SU-DHL-6 (cell line): Measurements from ENCODE around the gene RFESD.

Experiments
- EZH2phosphoT487 ChIP-seq: fragments of 200-600 bp; sonication (generic), shearing (Covaris generic); conservative IDR thresholded peaks from 2 replicates; pipeline ENCODE4 v1.6.1; 2018; ENCODE audit warnings: mild to moderate bottlenecking, antibody characterized with exemption, low read length, moderate library complexity, mixed read lengths
- TF ChIP-seq, protein P1 (sequence below): fragments of 200-600 bp; sonication (generic); IDR thresholded peaks from one replicate; pipeline ENCODE4 v1.5.1; 2017; ENCODE audit warnings: antibody characterized with exemption, mild to moderate bottlenecking, low read length, moderate library complexity; ENCODE audit not compliant: insufficient read depth, poor library complexity, severe bottlenecking

DNA sequence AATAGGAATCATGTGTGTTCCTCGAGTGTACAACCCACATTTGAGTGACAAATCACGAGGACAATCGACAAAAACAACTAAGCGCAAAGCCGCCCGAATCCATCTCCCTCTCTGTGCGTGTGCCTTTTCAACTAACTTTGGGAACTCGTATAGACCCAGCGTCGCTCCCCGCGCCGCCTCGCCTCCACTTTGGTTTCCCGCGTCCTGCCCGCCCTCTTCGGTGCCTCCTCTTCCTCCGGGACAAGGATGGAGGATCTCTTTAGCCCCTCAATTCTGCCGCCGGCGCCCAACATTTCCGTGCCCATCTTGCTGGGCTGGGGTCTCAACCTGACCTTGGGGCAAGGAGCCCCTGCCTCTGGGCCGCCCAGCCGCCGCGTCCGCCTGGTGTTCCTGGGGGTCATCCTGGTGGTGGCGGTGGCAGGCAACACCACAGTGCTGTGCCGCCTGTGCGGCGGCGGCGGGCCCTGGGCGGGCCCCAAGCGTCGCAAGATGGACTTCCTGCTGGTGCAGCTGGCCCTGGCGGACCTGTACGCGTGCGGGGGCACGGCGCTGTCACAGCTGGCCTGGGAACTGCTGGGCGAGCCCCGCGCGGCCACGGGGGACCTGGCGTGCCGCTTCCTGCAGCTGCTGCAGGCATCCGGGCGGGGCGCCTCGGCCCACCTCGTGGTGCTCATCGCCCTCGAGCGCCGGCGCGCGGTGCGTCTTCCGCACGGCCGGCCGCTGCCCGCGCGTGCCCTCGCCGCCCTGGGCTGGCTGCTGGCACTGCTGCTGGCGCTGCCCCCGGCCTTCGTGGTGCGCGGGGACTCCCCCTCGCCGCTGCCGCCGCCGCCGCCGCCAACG lies 26.3 kb upstream of the RFESD start, which contains the start of gene GPR150:
- TF ChIP-seq, protein P1, sequence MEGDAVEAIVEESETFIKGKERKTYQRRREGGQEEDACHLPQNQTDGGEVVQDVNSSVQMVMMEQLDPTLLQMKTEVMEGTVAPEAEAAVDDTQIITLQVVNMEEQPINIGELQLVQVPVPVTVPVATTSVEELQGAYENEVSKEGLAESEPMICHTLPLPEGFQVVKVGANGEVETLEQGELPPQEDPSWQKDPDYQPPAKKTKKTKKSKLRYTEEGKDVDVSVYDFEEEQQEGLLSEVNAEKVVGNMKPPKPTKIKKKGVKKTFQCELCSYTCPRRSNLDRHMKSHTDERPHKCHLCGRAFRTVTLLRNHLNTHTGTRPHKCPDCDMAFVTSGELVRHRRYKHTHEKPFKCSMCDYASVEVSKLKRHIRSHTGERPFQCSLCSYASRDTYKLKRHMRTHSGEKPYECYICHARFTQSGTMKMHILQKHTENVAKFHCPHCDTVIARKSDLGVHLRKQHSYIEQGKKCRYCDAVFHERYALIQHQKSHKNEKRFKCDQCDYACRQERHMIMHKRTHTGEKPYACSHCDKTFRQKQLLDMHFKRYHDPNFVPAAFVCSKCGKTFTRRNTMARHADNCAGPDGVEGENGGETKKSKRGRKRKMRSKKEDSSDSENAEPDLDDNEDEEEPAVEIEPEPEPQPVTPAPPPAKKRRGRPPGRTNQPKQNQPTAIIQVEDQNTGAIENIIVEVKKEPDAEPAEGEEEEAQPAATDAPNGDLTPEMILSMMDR, result no peak
- TF ChIP-seq EZH2phosphoT487, result no peak
